GM21381 (cell line): Measurements from ENCODE around the gene NDUFV3.
"Not testable (repeated sequence)": the region's sequence is repeated elsewhere in the genome, so short reads cannot be mapped to it uniquely, and the experiment has no call there.

ENCODE experiments used
- ATAC-seq: cut with Tn5 transposase; IDR thresholded peaks from one replicate; pipeline ENCODE4 v1.9.1; 2021; ENCODE audit warnings: mild to moderate bottlenecking, moderate library complexity; ENCODE audit not compliant: unreplicated experiment

NDUFV3 gene

DNA sequence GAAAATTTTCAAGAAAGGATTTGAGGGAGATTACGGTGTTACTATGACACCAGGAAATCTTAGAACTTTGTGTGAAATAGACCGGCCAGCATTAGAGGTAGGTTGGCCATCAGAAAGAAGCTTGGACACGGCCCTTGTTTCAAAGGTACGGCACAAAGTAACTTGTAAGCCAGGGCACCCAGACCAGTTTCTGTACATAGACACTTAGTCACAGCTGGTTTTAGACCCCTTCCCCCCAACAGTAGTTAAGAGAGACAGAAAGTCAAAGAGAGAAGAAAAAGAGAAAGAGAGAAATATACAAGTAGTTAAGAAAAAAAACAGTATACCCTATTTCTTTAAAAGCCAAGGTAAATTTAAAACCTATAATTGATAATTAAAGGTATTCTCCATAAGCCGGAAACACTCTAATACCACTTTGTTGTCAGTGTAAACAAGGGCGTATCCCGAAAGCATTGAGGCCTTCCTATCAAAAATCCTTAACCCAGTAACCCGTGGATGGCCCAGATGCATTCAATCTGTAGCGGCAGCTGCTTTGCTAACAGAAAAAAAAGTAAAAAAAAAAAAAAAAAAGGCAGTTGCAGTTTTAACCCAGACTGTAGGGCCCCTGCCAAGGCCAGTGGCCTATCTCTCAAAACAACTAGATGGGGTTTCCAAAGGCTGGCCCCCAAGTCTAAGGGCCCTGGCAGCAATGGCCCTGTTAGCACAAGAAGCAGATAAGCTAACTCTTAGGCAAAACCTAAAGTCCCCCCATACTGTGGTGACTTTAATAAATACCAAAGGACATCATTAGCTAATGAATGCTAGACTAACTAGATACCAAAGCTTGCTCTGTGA is 40.2 kb downstream of the NDUFV3 start:
- ATAC-seq: not testable (repeated sequence)

DNA sequence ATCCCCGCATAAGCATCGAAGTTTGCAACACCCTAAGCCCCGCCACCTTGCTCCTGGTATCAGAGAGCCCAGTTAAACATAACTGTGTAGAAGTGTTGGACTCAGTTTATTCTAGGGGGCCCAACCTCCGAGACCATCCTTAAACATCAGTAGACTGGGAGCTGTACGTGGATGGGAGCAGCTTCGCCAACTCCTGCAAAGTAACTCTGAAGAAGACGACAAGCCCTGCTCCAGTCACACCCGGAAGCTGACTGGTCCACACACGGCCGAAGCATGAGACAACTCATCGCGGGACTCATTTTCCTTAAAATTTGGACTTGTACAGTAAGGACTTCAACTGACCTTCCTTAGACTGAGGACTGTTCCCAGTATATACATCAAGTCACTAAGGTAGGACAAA is 40.9 kb downstream of the NDUFV3 start:
- not testable (repeated sequence) for ATAC-seq

DNA sequence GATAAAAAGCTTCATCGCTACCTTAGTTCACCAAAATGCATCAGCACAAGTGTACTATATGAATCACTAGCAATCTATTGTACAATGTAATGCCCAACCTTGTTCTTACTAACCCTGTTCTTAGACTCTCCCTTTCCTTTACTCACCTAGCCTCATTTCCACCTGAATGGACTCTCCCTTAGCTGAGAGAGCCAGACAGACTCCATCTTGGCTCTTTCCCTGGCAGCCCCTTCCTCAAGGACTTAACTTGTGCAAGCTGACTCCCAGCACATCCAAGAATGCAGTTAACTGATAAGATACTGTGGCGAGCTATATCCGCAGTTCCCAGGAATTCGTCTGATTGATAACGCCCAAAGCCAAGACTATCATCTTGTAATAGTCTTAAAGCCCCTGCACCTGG is 43.3 kb downstream of the NDUFV3 start:
- ATAC-seq: not testable (repeated sequence)

DNA sequence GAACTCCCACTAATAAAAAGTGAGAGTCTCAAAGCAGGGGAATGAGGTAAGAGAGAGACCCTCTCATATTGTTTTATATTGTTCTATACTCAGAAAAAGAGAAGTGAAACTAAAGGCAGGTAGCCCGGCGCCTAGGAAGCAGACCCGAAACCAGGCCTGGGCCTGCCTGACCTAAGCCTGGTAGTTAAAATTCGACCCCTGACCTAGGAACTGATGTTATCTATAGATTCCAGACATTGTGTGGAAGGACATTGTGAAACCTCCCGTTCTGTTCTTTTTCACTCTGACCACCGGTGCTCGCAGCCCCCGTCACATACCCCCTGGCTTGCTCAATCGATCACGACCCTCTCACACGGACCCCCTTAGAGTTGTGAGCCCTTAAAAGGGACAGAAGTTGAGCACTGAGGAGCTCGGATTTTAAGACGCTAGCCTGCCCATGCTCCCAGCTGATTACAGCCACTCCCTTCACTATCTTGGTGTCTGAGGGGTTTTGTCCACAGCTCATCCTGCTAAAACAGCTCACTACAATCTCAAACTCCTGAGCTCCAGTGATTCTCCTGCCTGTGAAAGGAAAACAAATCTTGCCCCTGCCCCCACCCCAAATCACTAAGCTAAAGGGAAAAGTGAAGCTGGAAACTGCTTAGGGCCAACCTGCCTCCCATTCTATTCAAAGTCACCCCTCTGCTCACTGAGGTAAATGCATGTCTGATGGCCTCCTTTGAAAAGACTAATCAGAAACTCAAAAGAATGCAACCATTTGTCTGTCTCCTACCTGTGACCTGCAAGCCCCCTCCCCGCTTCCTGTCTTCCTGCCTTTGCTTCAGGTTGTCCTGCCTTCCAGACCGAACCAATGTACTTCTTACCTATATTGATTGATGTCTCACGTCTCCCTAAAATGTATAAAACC is 44.2 kb downstream of the NDUFV3 start:
- not testable (repeated sequence) for ATAC-seq

DNA sequence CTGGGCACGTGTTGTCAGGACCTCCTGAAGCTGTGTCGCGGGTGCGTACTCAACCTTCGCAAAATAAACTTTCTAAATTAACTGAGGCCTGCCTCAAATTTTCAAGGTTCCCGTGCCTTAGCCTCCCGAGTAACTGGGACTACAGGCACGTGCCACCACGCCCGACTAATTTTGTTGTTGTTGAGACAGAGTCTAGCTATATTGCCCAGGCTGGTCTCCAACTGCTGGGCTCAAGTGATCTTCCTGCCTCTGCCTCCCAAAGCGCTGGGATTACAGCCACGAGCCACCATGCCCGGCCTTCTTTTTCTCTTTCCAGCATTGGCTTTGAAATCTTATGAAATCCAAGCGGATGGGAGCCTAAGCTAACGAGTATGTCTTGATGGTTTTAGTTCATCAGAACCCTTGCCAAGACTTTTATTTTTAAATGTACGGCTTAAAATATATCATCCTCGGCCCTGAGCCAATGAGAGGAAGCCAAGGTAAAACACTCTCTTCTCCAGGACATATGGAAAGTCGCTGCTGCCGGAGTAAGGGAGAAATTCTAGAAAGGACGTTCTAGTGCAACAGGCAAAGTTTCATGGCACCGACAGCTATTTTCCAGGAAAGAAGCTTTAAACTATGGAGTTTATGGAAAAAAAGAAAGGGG is 45.0 kb downstream of the NDUFV3 start:
- ATAC-seq: no peak

- ATAC-seq: not testable (repeated sequence)
These were observed 45.5 kb downstream of the NDUFV3 start for GRCh38 chr21:42938606-42938995.

DNA sequence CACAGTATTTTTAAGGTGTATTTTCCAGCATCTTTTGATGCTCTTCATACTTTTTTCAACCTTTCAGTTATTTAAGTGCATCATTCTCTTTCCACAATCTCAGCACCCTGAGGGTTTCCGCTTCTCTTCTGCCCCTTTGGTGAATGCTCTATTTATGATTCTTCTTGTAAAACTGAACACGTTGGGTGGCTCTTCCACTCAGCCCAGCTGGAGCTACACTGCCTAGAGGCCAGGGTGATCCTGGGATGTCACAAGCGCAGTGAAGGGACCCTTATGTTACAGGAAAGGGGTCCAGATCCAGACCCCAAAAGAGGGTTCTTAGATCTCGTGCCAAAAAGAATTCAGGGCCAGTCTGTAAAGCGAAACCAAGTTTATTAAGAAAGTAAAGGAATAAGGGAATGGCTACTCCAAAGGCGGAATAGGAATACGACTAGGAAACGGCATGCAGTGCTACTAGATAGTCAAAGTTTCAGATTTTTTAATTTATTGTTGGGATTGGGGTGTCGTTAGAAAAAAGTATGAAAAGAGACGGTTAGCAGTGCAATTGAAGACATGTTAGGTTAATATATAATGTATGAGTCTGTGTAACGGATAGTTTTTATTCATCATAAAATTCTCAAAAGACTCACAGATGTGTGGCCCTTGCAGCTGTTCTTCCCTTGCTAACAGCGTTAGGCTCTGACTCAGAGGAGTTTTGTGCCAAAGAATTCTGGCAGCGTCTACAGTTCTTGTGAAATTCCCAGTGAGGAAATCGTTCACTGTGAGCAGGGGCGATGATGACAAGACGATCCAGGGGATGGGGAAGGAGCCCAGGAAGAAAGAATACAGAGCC is 46.7 kb downstream of the NDUFV3 start:
- no peak for ATAC-seq

GRCh38 chr21:42941696-42942085 is 48.6 kb downstream of the NDUFV3 start:
- no peak for ATAC-seq

GRCh38 chr21:42942244-42942643 is 49.1 kb downstream of the NDUFV3 start:
- no peak for ATAC-seq

DNA sequence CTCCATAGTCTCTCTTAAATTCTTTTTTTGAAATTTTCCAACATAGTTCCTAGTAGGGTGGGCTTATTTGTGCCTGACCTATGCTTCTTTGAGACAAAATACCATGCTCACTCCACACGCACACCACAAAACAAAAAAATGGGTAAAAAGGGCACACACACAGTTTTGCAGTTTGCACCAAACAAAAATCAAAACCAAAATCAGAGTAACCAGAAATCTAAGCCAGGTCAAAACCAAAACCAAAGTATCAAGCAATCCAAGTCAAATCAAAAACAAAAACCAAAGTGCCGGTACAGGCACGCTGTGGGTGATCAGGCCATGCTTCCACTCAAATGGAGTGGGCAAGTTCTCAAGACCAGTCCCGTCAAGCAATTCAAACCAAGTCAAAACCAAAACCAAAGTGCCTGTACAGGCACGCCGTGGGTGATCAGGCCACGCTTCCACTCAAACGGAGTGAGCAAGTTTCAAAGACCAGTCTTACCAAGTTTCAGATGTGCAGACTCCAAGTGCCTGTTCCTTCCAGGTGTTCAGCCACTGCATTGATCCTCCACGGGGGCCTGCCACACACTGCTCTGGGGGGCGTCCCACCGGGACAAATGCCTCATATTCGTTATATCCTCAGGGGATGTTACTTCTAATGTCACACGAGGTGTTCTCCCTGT is 56.1 kb downstream of the NDUFV3 start:
- ATAC-seq: not testable (repeated sequence)

GRCh38 chr21:42951193-42951592 is 58.1 kb downstream of the NDUFV3 start:
- not testable (repeated sequence) for ATAC-seq

DNA sequence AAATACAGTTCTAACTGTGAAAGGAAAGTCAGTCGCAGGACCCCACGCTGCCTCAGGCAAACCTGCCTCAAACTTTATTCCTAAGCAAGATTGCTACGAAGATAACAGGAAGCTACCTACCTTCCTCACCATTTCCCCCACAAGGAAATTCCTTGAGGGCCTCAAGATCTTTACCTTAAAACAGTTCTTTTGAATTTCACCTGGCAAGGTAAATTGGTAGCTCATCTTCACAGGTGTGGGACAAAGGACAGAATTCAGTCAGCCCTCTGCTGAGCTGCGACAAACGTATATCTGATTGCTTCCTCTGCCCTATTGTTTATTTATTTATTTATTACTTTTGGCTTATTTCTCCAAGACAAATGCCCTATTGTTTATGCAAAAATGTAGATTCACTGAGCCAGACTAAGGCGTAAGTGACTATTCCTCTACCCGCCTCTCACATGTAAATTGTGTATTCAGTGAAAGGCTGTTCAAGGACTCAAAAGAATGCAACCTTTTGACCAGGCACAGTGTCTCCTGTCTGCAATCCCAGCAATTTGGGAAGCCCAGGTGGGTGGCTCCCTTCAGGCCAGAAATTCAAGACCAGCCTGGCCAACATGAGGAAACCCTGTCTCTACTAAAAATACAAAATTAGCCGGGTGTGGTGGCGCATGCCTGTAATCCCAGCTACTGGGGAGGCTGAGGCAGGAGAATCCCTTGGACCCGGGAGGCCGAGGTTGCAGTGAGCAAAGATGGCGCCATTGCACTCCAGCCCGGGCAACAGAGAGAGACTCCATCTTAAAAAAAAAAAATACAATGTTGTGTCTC is 63.9 kb downstream of the NDUFV3 start:
- peak; percentile 95 for ATAC-seq

DNA sequence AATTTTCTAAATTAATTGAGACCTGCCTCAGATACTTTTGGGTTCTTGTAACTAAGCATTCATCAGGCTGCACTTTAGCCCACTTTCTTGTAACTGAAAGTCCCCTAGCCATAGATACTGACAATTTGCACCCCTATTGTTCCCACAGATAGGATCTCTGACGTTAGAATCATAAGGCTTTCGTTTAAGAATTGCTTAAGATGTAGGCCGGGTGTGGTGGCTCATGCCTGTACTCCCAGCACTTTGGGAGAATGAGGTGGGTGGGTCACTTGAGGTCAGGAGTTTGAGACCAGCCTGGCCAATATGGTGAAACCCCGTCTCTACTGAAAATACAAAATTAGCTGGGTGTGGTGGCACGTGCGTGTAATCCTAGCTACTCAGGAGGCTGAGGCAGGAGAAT is 65.0 kb downstream of the NDUFV3 start:
- ATAC-seq: not testable (repeated sequence)

DNA sequence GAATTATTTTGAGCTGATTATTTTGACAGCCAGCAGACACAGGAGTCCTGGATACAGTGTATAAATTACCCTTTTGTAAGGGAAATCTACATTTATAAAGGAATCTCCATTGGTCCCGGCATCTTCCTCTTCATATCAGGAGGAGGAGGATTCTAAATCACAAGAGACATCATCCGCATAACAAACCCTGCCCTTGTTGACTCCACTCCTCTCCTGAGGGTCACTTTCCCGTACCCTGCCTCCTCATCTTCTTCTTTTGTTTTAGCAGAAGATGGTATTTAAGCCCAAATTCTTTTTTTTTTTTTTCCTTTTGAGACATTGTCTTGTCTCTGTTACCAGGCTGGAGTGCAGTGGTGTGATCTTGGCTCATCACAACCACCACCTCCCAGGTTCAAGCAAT is 66.6 kb downstream of the NDUFV3 start:
- no peak for ATAC-seq

GRCh38 chr21:42962380-42963007 is 69.4 kb downstream of the NDUFV3 start:
- no peak for ATAC-seq
